Ishikawa (cell line): Measurements from ENCODE around the gene PLPPR3.

Experiments used
- CEBPB ChIP-seq: IDR thresholded peaks from 2 replicates; pipeline ENCODE4 v1.6.1; 2012
- CREB1 ChIP-seq: IDR thresholded peaks from 2 replicates; pipeline ENCODE4 v1.6.1; 2012; ENCODE audit warnings: low read depth
- EGR1 ChIP-seq: IDR thresholded peaks from 2 replicates; pipeline ENCODE4 v1.6.1; 2012
- EP300 ChIP-seq: IDR thresholded peaks from 2 replicates; pipeline ENCODE4 v1.6.1; 2012; ENCODE audit warnings: borderline replicate concordance
- FOXM1 ChIP-seq: IDR thresholded peaks from 2 replicates; pipeline ENCODE4 v1.6.1; 2012; ENCODE audit warnings: low read depth, borderline replicate concordance
- NFIC ChIP-seq: IDR thresholded peaks from 2 replicates; pipeline ENCODE4 v1.6.1; 2012
- RAD21 ChIP-seq: IDR thresholded peaks from 2 replicates; pipeline ENCODE4 v1.6.1; 2012; ENCODE audit warnings: low read depth
- TAF1 ChIP-seq: IDR thresholded peaks from 2 replicates; pipeline ENCODE4 v1.6.1; 2012; ENCODE audit warnings: low read depth, mild to moderate bottlenecking
- TCF12 ChIP-seq: IDR thresholded peaks from 2 replicates; pipeline ENCODE4 v1.6.1; 2012; ENCODE audit warnings: low read depth
- TEAD4 ChIP-seq: IDR thresholded peaks from 2 replicates; pipeline ENCODE4 v1.6.1; 2012
- YY1 ChIP-seq: IDR thresholded peaks from 2 replicates; pipeline ENCODE4 v1.6.1; 2012; ENCODE audit warnings: low read depth
- ZBTB7A ChIP-seq: IDR thresholded peaks from 2 replicates; pipeline ENCODE4 v1.6.1; 2012; ENCODE audit warnings: low read depth
- TF ChIP-seq, protein P1 (sequence below): IDR thresholded peaks from 2 replicates; pipeline ENCODE4 v1.6.1; 2012
- TF ChIP-seq, protein P2 (sequence below): IDR thresholded peaks from 2 replicates; pipeline ENCODE4 v1.6.1; 2012; ENCODE audit warnings: low read depth, mild to moderate bottlenecking
- TF ChIP-seq, protein P3 (sequence below): IDR thresholded peaks from 2 replicates; pipeline ENCODE4 v1.6.1; 2012

Gene PLPPR3

DNA sequence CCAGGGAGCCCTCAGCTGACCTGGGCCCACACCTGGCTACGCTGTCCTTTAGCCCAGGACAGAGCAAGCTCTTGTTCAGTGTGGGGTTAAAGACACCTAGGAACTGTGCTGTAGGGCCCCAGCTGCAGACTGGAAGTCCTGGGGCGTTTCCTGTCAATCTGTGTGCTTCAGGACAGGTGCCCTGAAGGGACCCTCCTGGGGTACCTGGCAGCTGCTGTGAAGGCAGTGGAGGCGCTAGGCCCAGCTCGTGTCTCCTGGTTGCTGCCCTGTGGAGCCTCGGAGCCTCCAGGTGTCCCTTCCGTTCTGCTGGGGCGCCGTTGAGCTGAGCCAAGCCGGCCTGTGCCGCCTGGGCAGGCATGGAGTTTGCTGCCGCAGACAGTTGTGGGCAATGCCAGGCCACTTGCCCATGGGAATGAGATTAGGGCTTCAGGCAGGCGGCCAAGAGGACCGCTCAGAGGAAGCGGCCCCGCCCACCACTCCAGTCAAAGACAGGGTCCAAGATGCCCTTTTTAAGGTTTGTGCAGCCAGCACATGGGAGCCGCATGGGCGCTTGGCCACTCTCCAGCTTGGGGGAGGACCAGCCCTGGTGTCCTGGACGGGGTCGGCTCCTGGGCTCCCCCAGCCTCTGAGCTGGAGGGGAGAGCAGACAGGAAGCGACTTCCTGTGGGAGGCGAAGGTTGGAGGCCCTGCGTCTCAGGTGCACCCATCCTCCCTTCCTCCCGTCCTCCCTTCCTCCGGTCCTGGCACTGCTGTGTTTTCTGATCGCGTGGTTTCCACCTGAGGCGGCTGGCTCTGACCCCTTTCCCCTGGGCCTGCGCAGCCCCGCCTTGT, 20.5 kb downstream of the PLPPR3 start:
- TF ChIP-seq, protein P1, sequence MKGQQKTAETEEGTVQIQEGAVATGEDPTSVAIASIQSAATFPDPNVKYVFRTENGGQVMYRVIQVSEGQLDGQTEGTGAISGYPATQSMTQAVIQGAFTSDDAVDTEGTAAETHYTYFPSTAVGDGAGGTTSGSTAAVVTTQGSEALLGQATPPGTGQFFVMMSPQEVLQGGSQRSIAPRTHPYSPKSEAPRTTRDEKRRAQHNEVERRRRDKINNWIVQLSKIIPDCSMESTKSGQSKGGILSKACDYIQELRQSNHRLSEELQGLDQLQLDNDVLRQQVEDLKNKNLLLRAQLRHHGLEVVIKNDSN: no peak
- TF ChIP-seq CREB1 (no peak), TCF12 (no peak), ZBTB7A (no peak), EP300 (no peak), FOXM1 (no peak), YY1 (no peak), NFIC (no peak), EGR1 (no peak), TEAD4 (no peak), CEBPB (no peak), RAD21 (no peak), TAF1 (no peak)
- TF ChIP-seq, protein P2, sequence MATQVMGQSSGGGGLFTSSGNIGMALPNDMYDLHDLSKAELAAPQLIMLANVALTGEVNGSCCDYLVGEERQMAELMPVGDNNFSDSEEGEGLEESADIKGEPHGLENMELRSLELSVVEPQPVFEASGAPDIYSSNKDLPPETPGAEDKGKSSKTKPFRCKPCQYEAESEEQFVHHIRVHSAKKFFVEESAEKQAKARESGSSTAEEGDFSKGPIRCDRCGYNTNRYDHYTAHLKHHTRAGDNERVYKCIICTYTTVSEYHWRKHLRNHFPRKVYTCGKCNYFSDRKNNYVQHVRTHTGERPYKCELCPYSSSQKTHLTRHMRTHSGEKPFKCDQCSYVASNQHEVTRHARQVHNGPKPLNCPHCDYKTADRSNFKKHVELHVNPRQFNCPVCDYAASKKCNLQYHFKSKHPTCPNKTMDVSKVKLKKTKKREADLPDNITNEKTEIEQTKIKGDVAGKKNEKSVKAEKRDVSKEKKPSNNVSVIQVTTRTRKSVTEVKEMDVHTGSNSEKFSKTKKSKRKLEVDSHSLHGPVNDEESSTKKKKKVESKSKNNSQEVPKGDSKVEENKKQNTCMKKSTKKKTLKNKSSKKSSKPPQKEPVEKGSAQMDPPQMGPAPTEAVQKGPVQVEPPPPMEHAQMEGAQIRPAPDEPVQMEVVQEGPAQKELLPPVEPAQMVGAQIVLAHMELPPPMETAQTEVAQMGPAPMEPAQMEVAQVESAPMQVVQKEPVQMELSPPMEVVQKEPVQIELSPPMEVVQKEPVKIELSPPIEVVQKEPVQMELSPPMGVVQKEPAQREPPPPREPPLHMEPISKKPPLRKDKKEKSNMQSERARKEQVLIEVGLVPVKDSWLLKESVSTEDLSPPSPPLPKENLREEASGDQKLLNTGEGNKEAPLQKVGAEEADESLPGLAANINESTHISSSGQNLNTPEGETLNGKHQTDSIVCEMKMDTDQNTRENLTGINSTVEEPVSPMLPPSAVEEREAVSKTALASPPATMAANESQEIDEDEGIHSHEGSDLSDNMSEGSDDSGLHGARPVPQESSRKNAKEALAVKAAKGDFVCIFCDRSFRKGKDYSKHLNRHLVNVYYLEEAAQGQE: no peak
- TF ChIP-seq, protein P3, sequence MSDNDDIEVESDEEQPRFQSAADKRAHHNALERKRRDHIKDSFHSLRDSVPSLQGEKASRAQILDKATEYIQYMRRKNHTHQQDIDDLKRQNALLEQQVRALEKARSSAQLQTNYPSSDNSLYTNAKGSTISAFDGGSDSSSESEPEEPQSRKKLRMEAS: no peak

DNA sequence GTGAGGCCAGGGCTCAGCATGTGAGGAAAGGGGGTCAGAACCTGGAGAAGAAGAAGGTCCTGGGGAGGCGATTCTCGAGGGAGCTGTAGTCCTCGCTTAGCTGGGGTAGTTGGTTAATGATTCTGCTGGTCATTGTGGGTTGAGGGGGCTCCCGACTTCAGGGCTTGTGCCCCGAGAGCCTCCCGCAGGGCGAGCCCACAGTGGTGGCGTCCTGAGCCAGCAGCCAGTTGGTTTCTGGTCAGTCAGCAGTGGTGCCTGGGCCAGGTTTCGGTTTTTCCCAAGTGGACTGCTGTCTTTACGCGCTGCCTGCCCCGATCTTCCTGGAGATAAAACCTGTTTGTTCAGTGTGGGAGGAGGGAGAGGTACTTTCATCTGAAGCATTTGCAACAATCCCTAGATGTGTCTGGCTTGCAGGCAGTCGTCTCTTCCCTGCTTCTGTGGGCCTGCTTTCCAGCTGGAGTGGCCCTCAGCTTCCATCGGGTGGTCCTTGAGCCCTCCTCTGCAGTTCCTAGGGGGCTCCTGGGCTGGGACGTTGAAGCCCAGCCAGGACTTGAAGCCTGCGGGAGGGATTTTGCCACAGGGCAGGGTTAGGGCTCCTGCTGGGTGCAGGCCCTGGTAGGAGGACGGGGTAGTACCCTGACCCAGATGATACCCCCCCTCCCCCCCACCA, 21.3 kb downstream of the PLPPR3 start:
- TF ChIP-seq NFIC (no peak), EP300 (no peak), YY1 (no peak), TCF12 (no peak), TEAD4 (no peak), RAD21 (no peak)
- TF ChIP-seq, protein P3: no peak

DNA sequence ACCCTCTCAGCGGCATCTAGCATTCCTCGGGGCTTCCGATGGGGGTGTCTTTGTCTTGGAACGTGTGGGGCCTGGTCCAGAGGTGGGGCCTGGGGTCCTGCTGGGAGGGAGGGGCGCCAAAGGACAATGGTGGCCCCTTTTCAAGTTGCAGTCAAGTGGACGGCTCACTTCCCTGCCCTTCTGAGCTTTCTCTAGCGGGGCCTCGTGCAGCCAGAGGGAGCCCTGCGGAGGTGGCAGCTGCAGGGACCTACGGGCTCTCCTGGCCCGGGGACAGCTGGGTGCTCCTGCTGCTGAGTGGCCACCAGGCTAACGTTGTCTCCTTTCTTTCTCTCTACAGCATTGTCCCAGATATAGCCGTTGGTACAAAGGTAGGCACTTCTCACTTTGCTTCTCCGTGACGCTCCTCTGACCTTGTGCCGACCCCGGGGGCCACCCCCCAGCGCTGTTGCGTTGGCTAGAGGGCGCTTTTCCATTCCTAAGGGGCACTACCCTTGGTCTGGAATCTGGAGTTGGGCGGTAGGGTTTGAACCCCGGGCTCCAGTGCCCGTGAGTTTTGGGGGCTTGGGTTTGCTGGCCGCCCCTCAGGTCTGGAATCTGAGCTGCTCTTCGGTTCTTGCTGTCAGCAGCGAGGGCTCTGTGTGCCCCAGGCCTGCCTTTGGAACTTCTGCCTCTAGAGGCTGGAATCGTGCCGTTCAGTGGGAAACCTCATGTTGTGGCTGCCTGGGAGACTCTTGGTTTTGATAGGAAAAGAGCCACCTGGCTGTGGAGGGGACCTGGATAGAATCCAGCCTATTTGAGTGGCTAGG, 22.5 kb downstream of the PLPPR3 start:
- TF ChIP-seq TCF12 (0 out of 2 replicates have a peak, but pooled peaks have one; percentile 26), RAD21 (no peak)
- TF ChIP-seq, protein P3: peak; percentile 18; the same call in 1 of the 2 replicates

DNA sequence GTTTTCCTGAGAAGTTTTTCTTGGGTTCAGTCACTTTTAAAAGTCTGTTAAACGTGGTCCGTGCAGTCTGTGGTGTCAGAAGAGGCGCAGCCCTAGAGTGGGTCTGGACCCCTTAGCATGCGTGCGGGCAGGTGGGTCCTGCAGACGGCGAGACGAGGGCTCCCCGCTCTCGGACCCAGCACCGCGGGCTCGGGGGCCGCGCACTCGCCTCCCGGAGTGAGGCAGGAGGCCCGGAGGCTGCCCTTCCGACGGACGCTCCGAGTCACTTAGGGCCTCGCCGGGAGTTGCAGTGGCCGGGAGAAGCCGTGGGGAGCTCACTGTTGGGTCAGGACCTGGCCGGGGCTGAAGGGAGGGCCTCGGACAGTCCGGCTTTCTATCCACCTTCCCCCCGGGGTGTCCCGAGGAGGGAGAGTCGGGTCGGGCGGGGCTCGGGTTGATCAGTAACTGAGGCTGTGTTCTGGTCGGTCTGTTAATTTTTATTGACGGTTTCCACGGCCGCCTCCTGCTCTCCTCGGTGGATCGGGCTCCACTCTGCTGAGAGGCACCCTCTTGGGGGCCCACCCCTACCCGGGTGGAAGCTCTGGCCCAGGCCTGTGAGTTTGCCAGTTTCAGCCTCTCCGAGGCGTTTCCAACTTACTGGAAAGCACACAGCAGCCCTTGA, 23.2 kb downstream of the PLPPR3 start:
- no peak for TF ChIP-seq EGR1
- peak; percentile 4; the same call in 1 of the 2 replicates for TF ChIP-seq TEAD4

DNA sequence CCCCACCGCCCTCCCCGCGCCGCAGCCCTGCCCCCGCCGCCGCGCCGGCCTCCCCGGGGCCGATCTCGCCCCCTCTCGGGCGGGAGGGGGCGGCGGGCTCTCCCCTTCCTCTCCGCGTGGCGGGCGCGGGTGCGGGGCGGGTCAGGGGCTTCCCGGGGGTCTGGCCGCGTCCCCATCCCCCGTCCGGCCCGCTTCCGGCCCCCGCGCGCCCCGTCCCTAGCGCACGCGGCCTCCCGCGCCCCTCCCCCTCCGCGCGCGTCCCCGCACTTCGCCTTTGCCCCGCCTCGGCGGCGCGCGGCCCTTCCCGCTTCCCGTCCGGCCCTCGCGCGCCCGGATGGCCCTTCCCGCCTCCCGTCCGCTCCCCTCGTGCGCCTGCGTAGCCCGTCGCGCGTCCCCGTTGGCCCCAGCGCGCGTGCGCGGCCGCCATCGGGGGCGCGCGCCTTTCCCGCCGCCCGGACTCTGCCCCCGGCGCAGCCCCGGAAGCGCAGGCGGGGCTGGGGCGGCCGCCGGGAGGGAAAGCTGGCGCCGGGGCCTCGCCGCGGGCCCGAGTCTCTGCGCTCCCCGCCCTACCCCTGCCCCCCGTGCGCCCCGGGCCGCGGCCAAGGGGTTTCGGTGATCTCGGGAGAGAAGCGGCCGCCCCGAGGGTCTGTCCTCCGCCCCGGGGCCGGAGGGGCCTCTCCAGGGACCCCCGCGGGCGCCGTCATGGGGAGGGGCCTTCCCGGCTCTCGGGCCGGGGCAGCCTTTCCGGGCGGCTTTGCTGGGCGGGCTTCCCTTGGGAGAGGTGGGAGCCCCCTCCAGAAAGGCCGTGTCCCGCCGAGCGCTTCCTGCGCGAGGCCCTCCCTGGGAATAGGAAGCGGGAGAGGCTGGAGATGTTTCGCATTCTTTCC, 24.0 kb downstream of the PLPPR3 start:
- no peak for TF ChIP-seq RAD21
- TF ChIP-seq, protein P2: no peak
- TF ChIP-seq, protein P1: peak; percentile 5; the same call in 1 of the 2 replicates
- TF ChIP-seq, protein P3: peak; percentile 77; the same call in 1 of the 2 replicates
- TF ChIP-seq TCF12: no peak
- TF ChIP-seq EP300: no peak
- TF ChIP-seq CEBPB: no peak
- TF ChIP-seq ZBTB7A: no peak; the same call in 1 of the 2 replicates
